SK-N-SH treated with all-trans-retinoic acid at 6 μM for 48 hours (cell line): ENCODE results near the gene GRM7.

Source experiments
- ATAC-seq: fragments of 200-7000 bp; cut with Tn5 transposase; 3 replicates; pipeline ENCODE4 v1.9.1; 2020; ENCODE audit warnings: mild to moderate bottlenecking, moderate library complexity
- ARNTL ChIP-seq: fragments of 450-650 bp; formaldehyde crosslinking; IDR thresholded peaks from 2 replicates; pipeline ENCODE4 v1.5.0; 2020; ENCODE audit warnings: low read depth, mild to moderate bottlenecking, moderate library complexity, borderline replicate concordance
- CSDC2 ChIP-seq: fragments of 250-450 bp; sonication (Bioruptor Pico); IDR thresholded peaks from 2 replicates; pipeline ENCODE4 v1.5.0; 2020; ENCODE audit warnings: mild to moderate bottlenecking, moderate library complexity
- ESRRG ChIP-seq: fragments of 250-450 bp; sonication (Bioruptor Pico); IDR thresholded peaks from 2 replicates; pipeline ENCODE4 v1.6.1; 2021; ENCODE audit warnings: mild to moderate bottlenecking
- GLIS3 ChIP-seq: fragments of 250-450 bp; sonication (Bioruptor Pico); IDR thresholded peaks from 2 replicates; pipeline ENCODE4 v1.5.0; 2020; ENCODE audit warnings: mild to moderate bottlenecking, moderate library complexity
- ISL1 ChIP-seq: fragments of 250-450 bp; sonication (Bioruptor Pico); IDR thresholded peaks from 2 replicates; pipeline ENCODE4 v2.1.2; 2022; ENCODE audit warnings: mild to moderate bottlenecking, moderate library complexity
- OSR1 ChIP-seq: fragments of 250-450 bp; sonication (Bioruptor Pico); IDR thresholded peaks from 2 replicates; pipeline ENCODE4 v1.8.0; 2022; ENCODE audit warnings: moderate library complexity, mild to moderate bottlenecking, inconsistent platforms
- PPARA ChIP-seq: fragments of 250-450 bp; sonication (Bioruptor Pico); IDR thresholded peaks from 2 replicates; pipeline ENCODE4 v1.5.0; 2020; ENCODE audit warnings: mild to moderate bottlenecking, borderline replicate concordance
- RARB ChIP-seq: fragments of 250-450 bp; sonication (Bioruptor Pico); IDR thresholded peaks from 2 replicates; pipeline ENCODE4 v1.8.0; 2021; ENCODE audit warnings: mild to moderate bottlenecking, moderate library complexity
- SNAI2 ChIP-seq: fragments of 250-450 bp; sonication (Bioruptor Pico); IDR thresholded peaks from 2 replicates; pipeline ENCODE4 v1.5.0; 2020; ENCODE audit warnings: mild to moderate bottlenecking, moderate library complexity
- TCF4 ChIP-seq: fragments of 250-450 bp; sonication (Bioruptor Pico); IDR thresholded peaks from 2 replicates; pipeline ENCODE4 v1.8.0; 2021; ENCODE audit warnings: mild to moderate bottlenecking, moderate library complexity, borderline replicate concordance
- TOX ChIP-seq: fragments of 250-450 bp; sonication (Bioruptor Pico); IDR thresholded peaks from 2 replicates; pipeline ENCODE4 v1.8.0; 2021; ENCODE audit warnings: mild to moderate bottlenecking, moderate library complexity, borderline replicate concordance
- ZC3H10 ChIP-seq: fragments of 250-450 bp; sonication (Bioruptor Pico); IDR thresholded peaks from 2 replicates; pipeline ENCODE4 v1.5.1; 2021; ENCODE audit warnings: mild to moderate bottlenecking, moderate library complexity
- ZFP3 ChIP-seq: fragments of 250-450 bp; sonication (Bioruptor Pico); IDR thresholded peaks from 2 replicates; pipeline ENCODE4 v1.5.0; 2020; ENCODE audit warnings: mild to moderate bottlenecking, moderate library complexity
- ZFP30 ChIP-seq: fragments of 450-650 bp; formaldehyde crosslinking; IDR thresholded peaks from 2 replicates; pipeline ENCODE4 v1.5.0; 2022; ENCODE audit warnings: mild to moderate bottlenecking, moderate library complexity
- ZNF565 ChIP-seq: fragments of 450-650 bp; formaldehyde crosslinking; conservative IDR thresholded peaks from 2 replicates; pipeline ENCODE4 v1.5.0; 2020; ENCODE audit warnings: low read depth, mild to moderate bottlenecking, moderate library complexity
- ZNF70 ChIP-seq: fragments of 450-650 bp; formaldehyde crosslinking; IDR thresholded peaks from 2 replicates; pipeline ENCODE4 v1.5.0; 2020; ENCODE audit warnings: mild to moderate bottlenecking, moderate library complexity
- TF ChIP-seq, protein P1 (sequence below): fragments of 250-450 bp; sonication (Bioruptor Pico); IDR thresholded peaks from 2 replicates; pipeline ENCODE4 v1.8.0; 2021; ENCODE audit warnings: low read depth, mild to moderate bottlenecking, moderate library complexity, borderline replicate concordance
- TF ChIP-seq, protein P2 (sequence below): fragments of 250-450 bp; sonication (Bioruptor Pico); IDR thresholded peaks from 2 replicates; pipeline ENCODE4 v1.5.1; 2021; ENCODE audit warnings: mild to moderate bottlenecking, moderate library complexity
- TF ChIP-seq, protein P3 (sequence below): fragments of 250-450 bp; sonication (Bioruptor Pico); IDR thresholded peaks from 2 replicates; pipeline ENCODE4 v1.5.0; 2020; ENCODE audit warnings: mild to moderate bottlenecking, moderate library complexity
- TF ChIP-seq, protein P4 (sequence below): fragments of 250-450 bp; sonication (Bioruptor Pico); IDR thresholded peaks from 2 replicates; pipeline ENCODE4 v1.8.0; 2020; ENCODE audit warnings: mild to moderate bottlenecking, moderate library complexity, borderline replicate concordance
- TF ChIP-seq, protein P5 (sequence below): fragments of 250-450 bp; sonication (Bioruptor Pico); IDR thresholded peaks from 2 replicates; pipeline ENCODE4 v1.5.1; 2020; ENCODE audit warnings: low read depth, mild to moderate bottlenecking, moderate library complexity

The GRM7 gene

DNA sequence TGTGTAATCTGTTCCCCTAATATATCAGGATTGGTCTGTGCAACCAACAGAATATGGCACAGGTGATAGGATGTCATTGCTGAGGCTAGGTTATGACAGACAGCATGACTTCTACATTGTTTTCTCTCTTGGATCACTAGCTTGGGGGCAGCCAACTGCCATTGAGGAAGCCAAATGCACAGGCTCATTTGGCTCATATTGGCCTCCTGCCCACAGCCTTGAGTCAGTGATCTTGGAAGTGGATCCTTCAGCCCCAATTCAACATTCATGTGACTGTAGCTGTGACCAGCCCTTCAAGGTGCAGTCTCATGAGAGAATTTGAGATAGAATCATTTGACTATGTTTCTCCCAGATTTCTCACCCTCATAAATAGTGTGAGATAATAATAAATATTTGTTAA is 675.6 kb downstream of the GRM7 start (continued):
- TF ChIP-seq ZFP3: no peak

DNA sequence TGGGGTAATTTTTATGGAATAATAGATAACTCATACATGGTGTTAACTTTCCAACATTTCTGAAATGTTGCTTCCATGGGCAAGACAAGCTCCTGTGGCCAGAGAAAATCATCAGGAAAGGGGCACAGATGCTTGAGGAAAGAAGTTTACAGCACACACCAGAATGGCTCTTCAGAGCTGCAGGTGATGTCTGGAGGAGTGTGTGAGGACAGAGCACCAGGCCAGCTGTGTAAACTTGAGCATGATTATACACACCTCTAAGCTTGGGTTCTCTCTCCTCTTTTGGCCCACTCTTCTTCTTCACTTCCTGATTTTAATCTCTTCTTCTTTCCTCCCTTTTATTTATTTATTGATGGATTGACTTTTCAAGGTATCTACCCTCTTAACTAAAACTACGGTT is 676.0 kb downstream of the GRM7 start:
- ATAC-seq: no peak
- TF ChIP-seq ZNF70 (CRISPR knock-in tag): no peak
- TF ChIP-seq ESRRG: no peak
- TF ChIP-seq, protein P1, sequence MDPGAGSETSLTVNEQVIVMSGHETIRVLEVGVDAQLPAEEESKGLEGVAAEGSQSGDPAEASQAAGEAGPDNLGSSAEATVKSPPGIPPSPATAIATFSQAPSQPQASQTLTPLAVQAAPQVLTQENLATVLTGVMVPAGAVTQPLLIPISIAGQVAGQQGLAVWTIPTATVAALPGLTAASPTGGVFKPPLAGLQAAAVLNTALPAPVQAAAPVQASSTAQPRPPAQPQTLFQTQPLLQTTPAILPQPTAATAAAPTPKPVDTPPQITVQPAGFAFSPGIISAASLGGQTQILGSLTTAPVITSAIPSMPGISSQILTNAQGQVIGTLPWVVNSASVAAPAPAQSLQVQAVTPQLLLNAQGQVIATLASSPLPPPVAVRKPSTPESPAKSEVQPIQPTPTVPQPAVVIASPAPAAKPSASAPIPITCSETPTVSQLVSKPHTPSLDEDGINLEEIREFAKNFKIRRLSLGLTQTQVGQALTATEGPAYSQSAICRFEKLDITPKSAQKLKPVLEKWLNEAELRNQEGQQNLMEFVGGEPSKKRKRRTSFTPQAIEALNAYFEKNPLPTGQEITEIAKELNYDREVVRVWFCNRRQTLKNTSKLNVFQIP (CRISPR knock-in tag): no peak
- TF ChIP-seq ZFP3: no peak

DNA sequence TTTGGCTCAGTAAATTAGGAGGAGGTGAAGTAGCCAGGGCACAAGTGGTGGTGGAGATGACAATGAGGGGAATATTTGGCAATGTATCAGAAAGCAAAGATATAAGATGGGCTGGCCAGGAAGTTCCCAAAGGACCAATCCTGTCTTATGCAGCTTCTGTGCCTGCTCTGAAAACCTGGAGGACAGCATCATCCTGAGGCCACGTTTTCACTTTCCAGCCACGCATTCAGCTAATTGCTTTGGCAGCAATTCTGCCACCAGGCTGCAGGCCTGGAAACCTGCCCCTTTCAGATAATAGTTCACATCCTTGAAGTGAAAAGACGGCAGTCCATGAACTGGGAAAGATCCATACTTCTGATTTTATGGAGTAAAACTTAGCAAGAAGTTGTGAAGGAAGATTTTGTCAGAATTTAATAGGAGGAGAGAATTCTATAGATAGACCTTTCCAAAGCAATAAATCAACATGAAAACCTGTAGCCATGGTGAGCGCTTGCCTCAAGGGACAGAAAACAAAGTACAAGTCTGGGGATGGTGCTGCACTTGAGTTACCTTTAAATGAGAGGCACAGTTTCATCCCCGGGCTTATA is 682.5 kb downstream of the GRM7 start:
- no peak for TF ChIP-seq ZNF70 (CRISPR knock-in tag)
- no peak for TF ChIP-seq TOX (CRISPR knock-in tag)
- TF ChIP-seq CSDC2 (CRISPR knock-in tag): no peak
- no peak for TF ChIP-seq OSR1 (CRISPR knock-in tag)
- TF ChIP-seq TCF4 (CRISPR knock-in tag): no peak
- TF ChIP-seq, protein P2, sequence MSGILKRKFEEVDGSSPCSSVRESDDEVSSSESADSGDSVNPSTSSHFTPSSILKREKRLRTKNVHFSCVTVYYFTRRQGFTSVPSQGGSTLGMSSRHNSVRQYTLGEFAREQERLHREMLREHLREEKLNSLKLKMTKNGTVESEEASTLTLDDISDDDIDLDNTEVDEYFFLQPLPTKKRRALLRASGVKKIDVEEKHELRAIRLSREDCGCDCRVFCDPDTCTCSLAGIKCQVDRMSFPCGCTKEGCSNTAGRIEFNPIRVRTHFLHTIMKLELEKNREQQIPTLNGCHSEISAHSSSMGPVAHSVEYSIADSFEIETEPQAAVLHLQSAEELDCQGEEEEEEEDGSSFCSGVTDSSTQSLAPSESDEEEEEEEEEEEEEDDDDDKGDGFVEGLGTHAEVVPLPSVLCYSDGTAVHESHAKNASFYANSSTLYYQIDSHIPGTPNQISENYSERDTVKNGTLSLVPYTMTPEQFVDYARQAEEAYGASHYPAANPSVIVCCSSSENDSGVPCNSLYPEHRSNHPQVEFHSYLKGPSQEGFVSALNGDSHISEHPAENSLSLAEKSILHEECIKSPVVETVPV: no peak
- TF ChIP-seq ZC3H10 (CRISPR knock-in tag): no peak
- TF ChIP-seq, protein P3, sequence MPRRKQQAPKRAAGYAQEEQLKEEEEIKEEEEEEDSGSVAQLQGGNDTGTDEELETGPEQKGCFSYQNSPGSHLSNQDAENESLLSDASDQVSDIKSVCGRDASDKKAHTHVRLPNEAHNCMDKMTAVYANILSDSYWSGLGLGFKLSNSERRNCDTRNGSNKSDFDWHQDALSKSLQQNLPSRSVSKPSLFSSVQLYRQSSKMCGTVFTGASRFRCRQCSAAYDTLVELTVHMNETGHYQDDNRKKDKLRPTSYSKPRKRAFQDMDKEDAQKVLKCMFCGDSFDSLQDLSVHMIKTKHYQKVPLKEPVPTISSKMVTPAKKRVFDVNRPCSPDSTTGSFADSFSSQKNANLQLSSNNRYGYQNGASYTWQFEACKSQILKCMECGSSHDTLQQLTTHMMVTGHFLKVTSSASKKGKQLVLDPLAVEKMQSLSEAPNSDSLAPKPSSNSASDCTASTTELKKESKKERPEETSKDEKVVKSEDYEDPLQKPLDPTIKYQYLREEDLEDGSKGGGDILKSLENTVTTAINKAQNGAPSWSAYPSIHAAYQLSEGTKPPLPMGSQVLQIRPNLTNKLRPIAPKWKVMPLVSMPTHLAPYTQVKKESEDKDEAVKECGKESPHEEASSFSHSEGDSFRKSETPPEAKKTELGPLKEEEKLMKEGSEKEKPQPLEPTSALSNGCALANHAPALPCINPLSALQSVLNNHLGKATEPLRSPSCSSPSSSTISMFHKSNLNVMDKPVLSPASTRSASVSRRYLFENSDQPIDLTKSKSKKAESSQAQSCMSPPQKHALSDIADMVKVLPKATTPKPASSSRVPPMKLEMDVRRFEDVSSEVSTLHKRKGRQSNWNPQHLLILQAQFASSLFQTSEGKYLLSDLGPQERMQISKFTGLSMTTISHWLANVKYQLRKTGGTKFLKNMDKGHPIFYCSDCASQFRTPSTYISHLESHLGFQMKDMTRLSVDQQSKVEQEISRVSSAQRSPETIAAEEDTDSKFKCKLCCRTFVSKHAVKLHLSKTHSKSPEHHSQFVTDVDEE (CRISPR knock-in tag): no peak
- TF ChIP-seq ZFP30: no peak
- no peak for TF ChIP-seq ARNTL
- TF ChIP-seq GLIS3: no peak
- TF ChIP-seq, protein P4, sequence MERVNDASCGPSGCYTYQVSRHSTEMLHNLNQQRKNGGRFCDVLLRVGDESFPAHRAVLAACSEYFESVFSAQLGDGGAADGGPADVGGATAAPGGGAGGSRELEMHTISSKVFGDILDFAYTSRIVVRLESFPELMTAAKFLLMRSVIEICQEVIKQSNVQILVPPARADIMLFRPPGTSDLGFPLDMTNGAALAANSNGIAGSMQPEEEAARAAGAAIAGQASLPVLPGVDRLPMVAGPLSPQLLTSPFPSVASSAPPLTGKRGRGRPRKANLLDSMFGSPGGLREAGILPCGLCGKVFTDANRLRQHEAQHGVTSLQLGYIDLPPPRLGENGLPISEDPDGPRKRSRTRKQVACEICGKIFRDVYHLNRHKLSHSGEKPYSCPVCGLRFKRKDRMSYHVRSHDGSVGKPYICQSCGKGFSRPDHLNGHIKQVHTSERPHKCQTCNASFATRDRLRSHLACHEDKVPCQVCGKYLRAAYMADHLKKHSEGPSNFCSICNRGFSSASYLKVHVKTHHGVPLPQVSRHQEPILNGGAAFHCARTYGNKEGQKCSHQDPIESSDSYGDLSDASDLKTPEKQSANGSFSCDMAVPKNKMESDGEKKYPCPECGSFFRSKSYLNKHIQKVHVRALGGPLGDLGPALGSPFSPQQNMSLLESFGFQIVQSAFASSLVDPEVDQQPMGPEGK (CRISPR knock-in tag): no peak
- TF ChIP-seq, protein P5, sequence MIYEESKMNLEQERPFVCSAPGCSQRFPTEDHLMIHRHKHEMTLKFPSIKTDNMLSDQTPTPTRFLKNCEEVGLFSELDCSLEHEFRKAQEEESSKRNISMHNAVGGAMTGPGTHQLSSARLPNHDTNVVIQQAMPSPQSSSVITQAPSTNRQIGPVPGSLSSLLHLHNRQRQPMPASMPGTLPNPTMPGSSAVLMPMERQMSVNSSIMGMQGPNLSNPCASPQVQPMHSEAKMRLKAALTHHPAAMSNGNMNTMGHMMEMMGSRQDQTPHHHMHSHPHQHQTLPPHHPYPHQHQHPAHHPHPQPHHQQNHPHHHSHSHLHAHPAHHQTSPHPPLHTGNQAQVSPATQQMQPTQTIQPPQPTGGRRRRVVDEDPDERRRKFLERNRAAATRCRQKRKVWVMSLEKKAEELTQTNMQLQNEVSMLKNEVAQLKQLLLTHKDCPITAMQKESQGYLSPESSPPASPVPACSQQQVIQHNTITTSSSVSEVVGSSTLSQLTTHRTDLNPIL (CRISPR knock-in tag): no peak
- no peak for TF ChIP-seq PPARA (CRISPR knock-in tag)
- TF ChIP-seq RARB (CRISPR knock-in tag): no peak
- no peak for TF ChIP-seq SNAI2 (CRISPR knock-in tag)
- no peak for TF ChIP-seq ISL1 (CRISPR knock-in tag)
- no peak for TF ChIP-seq ZNF565 (CRISPR knock-in tag)
- ATAC-seq: no peak

DNA sequence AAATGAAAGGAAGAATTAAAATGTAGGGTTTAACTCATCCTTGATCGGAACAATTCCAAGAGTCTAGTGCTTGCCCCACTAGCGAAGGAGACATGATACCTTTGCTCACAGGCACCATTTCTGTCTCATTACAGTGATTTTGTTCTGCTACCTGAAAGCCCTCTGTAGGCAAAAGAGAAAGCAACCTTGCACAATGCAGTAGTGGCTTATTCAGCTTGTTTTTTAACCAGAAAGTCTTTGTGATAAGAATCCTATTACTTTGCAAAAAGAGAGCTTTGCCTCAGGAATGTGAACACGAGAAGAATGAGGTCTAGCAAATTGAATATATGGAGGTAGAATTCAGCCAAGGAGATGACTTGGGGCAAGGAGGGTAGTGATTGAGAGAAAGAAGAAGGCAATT is 684.4 kb downstream of the GRM7 start:
- ATAC-seq: no peak
- no peak for TF ChIP-seq CSDC2 (CRISPR knock-in tag)
